Measurements from ENCODE around the gene RXRG. TPM values are rescaled to one million over a fixed set of nuclear protein-coding genes. Genes with fewer than 3 reads are reported as not detected.

Gene RXRG
- total and polyA plus RNA-seq, 2 of the 8 experiments (the other 6 are each of a cell fraction or from before 2014, with no cell fraction given) = not detected

DNA sequence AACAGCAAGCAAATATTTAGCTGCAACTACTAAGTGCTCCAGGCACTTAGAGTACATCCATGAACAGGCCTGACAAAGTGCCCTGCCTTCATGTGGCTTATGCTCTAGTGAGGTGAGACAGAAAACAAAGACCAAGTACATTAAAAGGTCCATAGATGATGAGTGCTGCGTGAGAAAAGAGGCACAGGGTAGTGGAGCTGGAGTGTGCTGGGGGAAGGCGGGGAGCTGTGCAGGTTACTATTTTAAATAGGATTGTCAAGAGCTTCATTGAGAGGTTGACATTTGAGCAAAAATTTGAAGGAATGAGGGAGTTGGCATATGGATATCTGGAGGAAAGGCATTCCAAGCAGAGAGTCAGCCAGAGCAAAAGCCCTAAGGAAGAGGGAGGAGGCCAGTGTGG is 29.3 kb upstream of the RXRG start:
- FAIRE-seq = no peak
- WGBS, 2 experiments (ENCODE audit: extremely low coverage in 1 of 2, insufficient coverage in 1 of 2, insufficient read length in 1 of 2, insufficient replicate concordance in 2 of 2, low coverage in 1 of 2, low lambda C conversion rate in 2 of 2, missing lambda C conversion rate in 1 of 2) = 85% methylated on average over 2 of the region's 2 CpGs; no CpG with 5 or more reads in 1 of the 2 experiments
- no peak overlapping the region for H3K27ac ChIP-seq (ENCODE audit: low read depth, low read length)

More for the DNA sequence above, 29.3 kb upstream of the RXRG start:
- ChIA-PET CTCF (ENCODE audit: partially characterized antibody) (interaction anchor here (1.3 kb wide), 1 partner anchor 105 kb away, joined by 3 read pairs; no protein-coding TSS in a partner anchor), POLR2A (ENCODE audit: partially characterized antibody) (no interaction called here)
- Histone ChIP-seq H3K4me3 (ENCODE audit: extremely low read depth in 1 of 4, insufficient read depth in 2 of 4, low read depth in 3 of 4, low read length in 4 of 4) (no peak overlapping the region), H3K23ac (ENCODE audit: insufficient read length) (no peak overlapping the region), H3K36me3 (ENCODE audit: control insufficient read depth in 2 of 4, insufficient read depth in 4 of 4, low read length in 3 of 4) (no peaks in the 10 kb centered on the region), H2AK5ac (ENCODE audit: low read depth, low read length) (no peak overlapping the region), H4K8ac (ENCODE audit: extremely low read depth, insufficient read depth, low read length) (no peak overlapping the region), H3K9me3 (ENCODE audit: insufficient read depth in 2 of 2, low read depth in 1 of 2, low read length in 1 of 2) (no peaks in the 10 kb centered on the region), H2BK20ac (ENCODE audit: low read length) (no peak overlapping the region), H2BK5ac (ENCODE audit: low read depth, low read length) (no peak overlapping the region), H2BK120ac (replicated peaks; ENCODE audit: low read depth, low read length) (no peak overlapping the region), H4K20me1 (replicated peaks in 1 of 2; ENCODE audit: control insufficient read depth in 1 of 2, insufficient read depth in 2 of 2, low read length in 2 of 2) (no peaks in the 10 kb centered on the region), H3K4ac (replicated peaks; ENCODE audit: insufficient read length, low read depth, low read length) (no peak overlapping the region), H4K5ac (ENCODE audit: insufficient read length, low read depth, low read length) (no peak overlapping the region), H3K23me2 (ENCODE audit: low read depth, low read length) (no peaks in the 10 kb centered on the region), H4K91ac (replicated peaks; ENCODE audit: insufficient read length, low read length) (no peak overlapping the region), H3K18ac (ENCODE audit: extremely low read depth, low read length) (no peak overlapping the region), H3K27me3 (replicated peaks in 1 of 4; ENCODE audit: control insufficient read depth in 3 of 4, extremely low read depth in 1 of 4, insufficient read depth in 3 of 4, low read length in 3 of 4) (no peaks in the 10 kb centered on the region; a peak in 1 of 7 replicates), H3K56ac (replicated peaks; ENCODE audit: insufficient read length, low read depth, low read length) (no peak overlapping the region), H3K79me2 (ENCODE audit: control insufficient read depth in 1 of 2, insufficient read depth in 2 of 2, low read length in 2 of 2) (no peaks in the 10 kb centered on the region), H3K4me1 (replicated peaks in 1 of 4; ENCODE audit: control insufficient read depth in 3 of 4, insufficient read depth in 4 of 4, low read length in 3 of 4) (no peaks in the 10 kb centered on the region; a peak in 1 of 7 replicates), H2BK12ac (ENCODE audit: low read depth, low read length) (no peak overlapping the region), H3K79me1 (ENCODE audit: low read depth, low read length) (no peaks in the 10 kb centered on the region), H2BK15ac (ENCODE audit: low read length) (no peak overlapping the region), H2AFZ (ENCODE audit: low read length) (no peak overlapping the region), H3K14ac (ENCODE audit: insufficient read length) (no peak overlapping the region), H3K9ac (replicated peaks in 1 of 4; ENCODE audit: extremely low read depth in 1 of 4, low read depth in 3 of 4, low read length in 3 of 4) (no peak overlapping the region), H3K4me2 (ENCODE audit: insufficient read depth in 1 of 2, low read depth in 2 of 2, low read length in 2 of 2) (no peak overlapping the region)
- no peak for DNase-seq (ENCODE audit: low read depth in 1 of 2, low spot score in 2 of 2)
- TF ChIP-seq SIN3A (conservative IDR thresholded peaks at IDR 0.05 in 1 of 2, IDR thresholded peaks at IDR 0.05 in 1 of 2; ENCODE audit: low read depth in 1 of 2, low read length in 2 of 2) = no peak
- no peak for TF ChIP-seq JUND (IDR thresholded peaks at IDR 0.05; ENCODE audit: low read length)
- no peak for TF ChIP-seq CREB1 (IDR thresholded peaks at IDR 0.05)
- no peak for TF ChIP-seq HDAC6 (IDR thresholded peaks at IDR 0.05; ENCODE audit: low read depth, low read length)
- TF ChIP-seq, protein P1, sequence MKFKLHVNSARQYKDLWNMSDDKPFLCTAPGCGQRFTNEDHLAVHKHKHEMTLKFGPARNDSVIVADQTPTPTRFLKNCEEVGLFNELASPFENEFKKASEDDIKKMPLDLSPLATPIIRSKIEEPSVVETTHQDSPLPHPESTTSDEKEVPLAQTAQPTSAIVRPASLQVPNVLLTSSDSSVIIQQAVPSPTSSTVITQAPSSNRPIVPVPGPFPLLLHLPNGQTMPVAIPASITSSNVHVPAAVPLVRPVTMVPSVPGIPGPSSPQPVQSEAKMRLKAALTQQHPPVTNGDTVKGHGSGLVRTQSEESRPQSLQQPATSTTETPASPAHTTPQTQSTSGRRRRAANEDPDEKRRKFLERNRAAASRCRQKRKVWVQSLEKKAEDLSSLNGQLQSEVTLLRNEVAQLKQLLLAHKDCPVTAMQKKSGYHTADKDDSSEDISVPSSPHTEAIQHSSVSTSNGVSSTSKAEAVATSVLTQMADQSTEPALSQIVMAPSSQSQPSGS (IDR thresholded peaks at IDR 0.05; ENCODE audit: low read length) = no peak
- TF ChIP-seq POU5F1 (IDR thresholded peaks at IDR 0.05; ENCODE audit: low read depth, low read length) = no peak
